A673 (cell line): Measurements from ENCODE around the gene ADSS2. TPM values are rescaled to one million over a fixed set of nuclear protein-coding genes. Genes with fewer than 3 reads are reported as not detected.

Source experiments
- BruUV-seq: library from RNA; stranded (reverse); fragments of 400-500 nt; replicated peaks from 2 replicates; lab custom pipeline; 2021; lab: Mats Ljungman, UMichigan
- CTCF ChIA-PET: fragments of 300-600 bp; sonication (Branson Sonifier 250); formaldehyde crosslinking; loops from one replicate; lab custom pipeline; 2022; ENCODE audit warnings: antibody characterized with exemption; lab: Charles Lee
- POLR2A ChIA-PET: fragments of 300-600 bp; sonication (Branson Sonifier 250); formaldehyde crosslinking; loops from one replicate; lab custom pipeline; 2022; ENCODE audit warnings: antibody characterized with exemption; ENCODE audit not compliant: low non-redundant PET; lab: Charles Lee
- DNase-seq: peaks from one replicate; pipeline ENCODE4 v3.0.0-alpha.2; 2015; ENCODE audit warnings: low spot score
- H3K27ac ChIP-seq: fragments of 200-600 bp; sonication (generic); 2 replicates; pipeline ENCODE4 v1.5.1; 2016; ENCODE audit warnings: mixed run types, low read depth, mild to moderate bottlenecking, mixed read lengths, antibody characterized with exemption, low read length; ENCODE audit not compliant: poor library complexity, severe bottlenecking
- H3K27me3 ChIP-seq: fragments of 200-600 bp; sonication (generic); replicated peaks from 2 replicates; pipeline ENCODE4 v1.6.1; 2017; ENCODE audit warnings: mixed run types, low read depth, mild to moderate bottlenecking, mixed read lengths, antibody characterized with exemption, low read length; ENCODE audit not compliant: insufficient read depth, poor library complexity
- H3K36me3 ChIP-seq: fragments of 200-600 bp; sonication (generic); 2 replicates; pipeline ENCODE4 v1.6.1; 2016; ENCODE audit warnings: mixed run types, mild to moderate bottlenecking, mixed read lengths, antibody characterized with exemption, low read length; ENCODE audit not compliant: insufficient read depth, poor library complexity, severe bottlenecking
- H3K4me1 ChIP-seq: fragments of 200-600 bp; sonication (generic); 2 replicates; pipeline ENCODE4 v1.6.1; 2017; ENCODE audit warnings: mixed run types, mild to moderate bottlenecking, mixed read lengths, antibody characterized with exemption, low read length; ENCODE audit not compliant: insufficient read depth, poor library complexity, severe bottlenecking
- H3K4me3 ChIP-seq: fragments of 200-600 bp; sonication (generic); 2 replicates; pipeline ENCODE4 v1.5.1; 2016; ENCODE audit warnings: low read depth, mixed run types, mild to moderate bottlenecking, mixed read lengths, low read length; ENCODE audit not compliant: poor library complexity, severe bottlenecking
- H3K9me3 ChIP-seq: fragments of 200-600 bp; sonication (generic); 2 replicates; pipeline ENCODE4 v1.6.1; 2016; ENCODE audit warnings: mixed run types, low read depth, mild to moderate bottlenecking, mixed read lengths, antibody characterized with exemption, low read length; ENCODE audit not compliant: poor library complexity, severe bottlenecking
- EZH2 ChIP-seq: fragments of 200-600 bp; sonication (generic); IDR thresholded peaks from 2 replicates; pipeline ENCODE4 v1.6.1; 2017; ENCODE audit warnings: borderline replicate concordance, low read depth, mild to moderate bottlenecking, mixed read lengths, antibody characterized with exemption, low read length; ENCODE audit not compliant: poor library complexity, severe bottlenecking
- intact Hi-C: fragments of 100-400 bp; cut with micrococcal nuclease; formaldehyde crosslinking; loops from one replicate; pipeline ENCODE4 v1.10.0; 2022; ENCODE audit not compliant: unreplicated experiment
- total RNA-seq: library from RNA; stranded (reverse); gene quantifications from 2 replicates; pipeline ENCODE4 v1.2.3, GENCODE V29; 2021
- TF ChIP-seq, protein P1 (sequence below): fragments of 300-800, 200-600 bp; sonication (generic); conservative IDR thresholded peaks from 2 replicates; pipeline ENCODE4 v1.5.1; 2017; ENCODE audit warnings: low read depth, mild to moderate bottlenecking, antibody characterized with exemption, low read length, moderate library complexity, mixed read lengths

The ADSS2 gene
- total RNA-seq, 1 experiment from 2014 or later: 46.7 TPM

DNA sequence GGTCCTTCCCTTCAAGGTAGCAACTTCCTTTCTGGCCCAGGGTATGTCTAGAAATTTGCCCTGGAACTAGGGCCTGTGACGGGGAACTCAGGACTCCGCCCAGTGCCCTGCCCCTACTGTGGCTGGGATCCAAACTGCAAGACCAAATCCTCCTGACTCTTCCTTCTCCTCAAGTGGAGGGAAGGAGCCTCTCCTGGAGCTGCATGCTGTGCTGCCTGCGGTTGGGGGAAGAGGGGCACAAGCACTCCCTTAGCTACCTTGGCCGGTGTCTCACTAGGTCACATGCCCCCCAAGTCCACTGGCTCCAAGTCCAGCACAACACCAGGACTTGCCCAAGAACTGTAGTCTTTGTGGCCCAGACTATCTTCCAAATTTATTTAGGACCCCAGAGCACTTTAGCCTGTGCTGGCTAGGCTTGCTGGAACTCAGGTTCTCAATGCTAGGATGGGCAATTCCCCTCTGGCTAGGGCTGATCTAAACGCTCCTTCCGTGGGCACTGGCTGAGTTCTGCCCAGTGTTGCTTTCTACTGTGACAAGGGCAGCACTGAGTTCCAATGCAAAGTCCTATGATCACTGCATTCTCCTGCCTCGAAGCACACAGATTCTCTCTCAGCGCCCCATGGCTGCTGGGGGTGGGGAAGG lies 12.2 kb downstream of the ADSS2 start:
- Histone ChIP-seq H3K9me3 (no peaks in the 10 kb centered on the region), H3K36me3 (peaks cover 16% of the 10 kb centered on the region), H3K27me3 (no peaks in the 10 kb centered on the region), H3K4me3 (no peak overlapping the region), H3K27ac (peak overlapping the region; percentile 5), H3K4me1 (peaks cover 25% of the 10 kb centered on the region)
- DNase-seq: peak; percentile 30
- TF ChIP-seq, protein P1, sequence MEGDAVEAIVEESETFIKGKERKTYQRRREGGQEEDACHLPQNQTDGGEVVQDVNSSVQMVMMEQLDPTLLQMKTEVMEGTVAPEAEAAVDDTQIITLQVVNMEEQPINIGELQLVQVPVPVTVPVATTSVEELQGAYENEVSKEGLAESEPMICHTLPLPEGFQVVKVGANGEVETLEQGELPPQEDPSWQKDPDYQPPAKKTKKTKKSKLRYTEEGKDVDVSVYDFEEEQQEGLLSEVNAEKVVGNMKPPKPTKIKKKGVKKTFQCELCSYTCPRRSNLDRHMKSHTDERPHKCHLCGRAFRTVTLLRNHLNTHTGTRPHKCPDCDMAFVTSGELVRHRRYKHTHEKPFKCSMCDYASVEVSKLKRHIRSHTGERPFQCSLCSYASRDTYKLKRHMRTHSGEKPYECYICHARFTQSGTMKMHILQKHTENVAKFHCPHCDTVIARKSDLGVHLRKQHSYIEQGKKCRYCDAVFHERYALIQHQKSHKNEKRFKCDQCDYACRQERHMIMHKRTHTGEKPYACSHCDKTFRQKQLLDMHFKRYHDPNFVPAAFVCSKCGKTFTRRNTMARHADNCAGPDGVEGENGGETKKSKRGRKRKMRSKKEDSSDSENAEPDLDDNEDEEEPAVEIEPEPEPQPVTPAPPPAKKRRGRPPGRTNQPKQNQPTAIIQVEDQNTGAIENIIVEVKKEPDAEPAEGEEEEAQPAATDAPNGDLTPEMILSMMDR: no peak
- TF ChIP-seq EZH2: no peak
- ChIA-PET CTCF (no interaction called here), POLR2A (no interaction called here)
- BruUV-seq: no TSS peak
- intact Hi-C loops: no loop called here

GRCh38 chr1:244437086-244437468 lies 14.6 kb downstream of the ADSS2 start:
- no TSS peak for BruUV-seq
- CTCF ChIA-PET: no interaction called here
- no peak for DNase-seq
- Histone ChIP-seq H3K36me3 (peaks cover 15% of the 10 kb centered on the region), H3K27ac (no peak overlapping the region), H3K9me3 (no peaks in the 10 kb centered on the region), H3K4me3 (no peak overlapping the region), H3K4me1 (peaks cover 25% of the 10 kb centered on the region), H3K27me3 (no peaks in the 10 kb centered on the region)
- POLR2A ChIA-PET: no interaction called here
- intact Hi-C loops: no loop called here
- TF ChIP-seq, protein P1: no peak
- no peak for TF ChIP-seq EZH2

DNA sequence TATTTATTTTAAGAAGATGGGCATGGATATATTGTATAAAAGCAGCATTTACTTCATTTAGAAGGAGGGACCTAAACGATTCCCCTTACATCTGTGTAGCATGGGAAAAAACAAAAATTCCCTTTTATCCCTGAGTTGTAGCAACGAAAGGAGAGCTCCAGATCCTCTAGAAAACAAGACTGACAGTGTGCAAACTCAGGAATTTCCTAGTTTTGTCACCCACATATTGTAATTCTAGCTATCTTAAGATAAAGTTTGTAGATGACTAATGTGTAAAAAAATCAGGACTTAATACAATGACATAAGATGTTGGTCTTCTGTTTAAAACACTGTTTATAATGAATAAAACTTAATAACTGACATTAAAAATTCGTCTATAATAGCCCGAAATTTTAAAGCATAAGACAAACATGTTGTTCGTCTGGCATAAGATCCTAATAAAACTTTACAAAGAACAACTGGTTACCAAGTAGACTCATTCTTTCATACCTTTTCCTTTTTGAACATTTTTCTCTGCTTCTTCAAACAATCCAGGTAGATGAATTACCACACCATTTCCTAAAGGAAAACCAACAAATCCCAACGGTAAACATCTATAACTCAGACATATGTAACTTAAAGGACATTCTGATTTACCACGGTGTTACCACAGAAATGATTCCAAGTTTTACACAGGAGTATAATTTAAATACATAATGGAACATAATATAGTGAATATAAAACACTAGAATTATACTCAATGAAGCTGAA lies 15.2 kb downstream of the ADSS2 start:
- no peak overlapping the region for H3K4me3 ChIP-seq
- DNase-seq: no peak
- intact Hi-C loops: no loop called here
- no peak overlapping the region for H3K27ac ChIP-seq
- no peak for TF ChIP-seq EZH2
- TF ChIP-seq, protein P1: no peak
- POLR2A ChIA-PET: no interaction called here
- no TSS peak for BruUV-seq
- H3K4me1 ChIP-seq: peaks cover 25% of the 10 kb centered on the region
- peaks cover 18% of the 10 kb centered on the region for H3K36me3 ChIP-seq
- H3K9me3 ChIP-seq: no peaks in the 10 kb centered on the region
- CTCF ChIA-PET: no interaction called here
- no peaks in the 10 kb centered on the region for H3K27me3 ChIP-seq
